MCF 10A (cell line): ENCODE results near the gene GPR12. TPM values are rescaled to one million over a fixed set of nuclear protein-coding genes. Genes with fewer than 3 reads are reported as not detected.

ENCODE experiments used
- BruUV-seq: library from RNA; stranded (reverse); fragments of 400-500 nt; replicated peaks from 2 replicates; lab custom pipeline; 2021; lab: Mats Ljungman, UMichigan
- CTCF ChIA-PET: fragments of 300-600 bp; sonication (Branson Sonifier 250); formaldehyde crosslinking; extraction: SDS; loops from one replicate; lab custom pipeline; 2021; ENCODE audit warnings: antibody characterized with exemption, inconsistent platforms; lab: Yijun Ruan, JAX
- POLR2A ChIA-PET: fragments of 300-600, 350-650 bp; sonication (Branson Sonifier 250); formaldehyde crosslinking; extraction: SDS; loops from one replicate; lab custom pipeline; 2020; ENCODE audit warnings: antibody characterized with exemption, inconsistent platforms; lab: Yijun Ruan, JAX
- DNase-seq: peaks from one replicate; pipeline ENCODE4 v3.0.0-alpha.2; 2018; ENCODE audit not compliant: unreplicated experiment
- H3K27ac Mint-ChIP-seq: one replicate; pipeline ENCODE4 v1.8.0; 2022; ENCODE audit warnings: mild to moderate bottlenecking, low read depth, mixed read lengths; ENCODE audit not compliant: unreplicated experiment
- H3K27me3 Mint-ChIP-seq: one replicate; pipeline ENCODE4 v1.8.0; 2022; ENCODE audit warnings: mixed read lengths; ENCODE audit not compliant: insufficient read depth, unreplicated experiment
- H3K36me3 Mint-ChIP-seq: one replicate; pipeline ENCODE4 v1.8.0; 2022; ENCODE audit warnings: mild to moderate bottlenecking, moderate library complexity, mixed read lengths; ENCODE audit not compliant: insufficient read depth, unreplicated experiment
- H3K4me1 Mint-ChIP-seq: one replicate; pipeline ENCODE4 v1.8.0; 2022; ENCODE audit warnings: mixed read lengths; ENCODE audit not compliant: insufficient read depth, unreplicated experiment
- H3K4me3 Mint-ChIP-seq: one replicate; pipeline ENCODE4 v1.8.0; 2022; ENCODE audit warnings: mild to moderate bottlenecking, moderate library complexity, mixed read lengths; ENCODE audit not compliant: unreplicated experiment
- H3K9me3 Mint-ChIP-seq: one replicate; pipeline ENCODE4 v1.8.0; 2022; ENCODE audit warnings: mixed read lengths; ENCODE audit not compliant: unreplicated experiment
- intact Hi-C: fragments of 100-400 bp; cut with micrococcal nuclease; formaldehyde crosslinking; loops from 2 replicates; pipeline ENCODE4 v1.14.1; 2022
- total RNA-seq: library from RNA; stranded (reverse); gene quantifications from 2 replicates; pipeline ENCODE4 v1.2.3, GENCODE V29; 2022
- TF ChIP-seq, protein P1 (sequence below): fragments of 200-600 bp; IDR thresholded peaks from one replicate; pipeline ENCODE4 v1.8.0; 2022; ENCODE audit warnings: antibody characterized with exemption, mild to moderate bottlenecking; ENCODE audit not compliant: unreplicated experiment

GPR12 gene
- total RNA-seq, 1 experiment from 2014 or later = not detected

DNA sequence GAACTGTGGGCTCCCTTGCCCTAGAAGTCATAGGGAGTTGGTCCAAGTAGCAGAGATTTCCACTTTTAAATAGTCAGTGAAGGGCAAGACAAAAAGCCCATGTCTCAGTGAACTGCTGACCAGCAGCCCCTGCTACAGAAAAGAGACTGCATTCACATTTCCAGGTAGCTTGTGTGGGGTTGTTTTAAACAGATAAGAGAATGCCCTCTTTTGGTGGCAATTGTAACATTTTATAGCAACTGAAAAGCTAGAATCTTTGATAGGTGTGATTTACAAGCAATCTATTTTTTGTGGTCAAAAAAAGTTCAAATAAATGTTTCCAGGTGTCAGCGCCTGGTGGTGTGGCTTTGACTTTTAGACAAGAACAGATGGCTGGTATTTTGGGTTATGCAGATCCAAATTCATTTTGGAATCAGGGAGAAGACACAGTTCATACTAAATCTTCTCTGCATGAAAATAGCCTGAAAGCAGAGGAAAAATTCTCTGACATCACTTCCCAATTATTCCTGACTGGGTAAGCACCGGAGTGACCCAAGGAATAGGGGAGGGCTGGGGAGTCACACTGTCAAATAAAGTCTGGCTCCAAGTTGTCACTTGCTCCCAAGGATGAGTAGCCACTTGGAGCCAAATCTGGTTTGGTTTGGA, 26.2 kb upstream of the GPR12 start:
- H3K36me3 Mint-ChIP-seq = no peaks in the 10 kb centered on the region
- ChIA-PET POLR2A (no interaction called here), CTCF (interaction anchor here (0.5 kb wide), 1 partner anchor 60 kb away, joined by 3 read pairs; no protein-coding TSS in a partner anchor)
- no peak overlapping the region for H3K4me3 Mint-ChIP-seq
- BruUV-seq = no TSS peak
- no peak overlapping the region for H3K27ac Mint-ChIP-seq
- no peak for DNase-seq
- H3K4me1 Mint-ChIP-seq = no peaks in the 10 kb centered on the region
- TF ChIP-seq, protein P1, sequence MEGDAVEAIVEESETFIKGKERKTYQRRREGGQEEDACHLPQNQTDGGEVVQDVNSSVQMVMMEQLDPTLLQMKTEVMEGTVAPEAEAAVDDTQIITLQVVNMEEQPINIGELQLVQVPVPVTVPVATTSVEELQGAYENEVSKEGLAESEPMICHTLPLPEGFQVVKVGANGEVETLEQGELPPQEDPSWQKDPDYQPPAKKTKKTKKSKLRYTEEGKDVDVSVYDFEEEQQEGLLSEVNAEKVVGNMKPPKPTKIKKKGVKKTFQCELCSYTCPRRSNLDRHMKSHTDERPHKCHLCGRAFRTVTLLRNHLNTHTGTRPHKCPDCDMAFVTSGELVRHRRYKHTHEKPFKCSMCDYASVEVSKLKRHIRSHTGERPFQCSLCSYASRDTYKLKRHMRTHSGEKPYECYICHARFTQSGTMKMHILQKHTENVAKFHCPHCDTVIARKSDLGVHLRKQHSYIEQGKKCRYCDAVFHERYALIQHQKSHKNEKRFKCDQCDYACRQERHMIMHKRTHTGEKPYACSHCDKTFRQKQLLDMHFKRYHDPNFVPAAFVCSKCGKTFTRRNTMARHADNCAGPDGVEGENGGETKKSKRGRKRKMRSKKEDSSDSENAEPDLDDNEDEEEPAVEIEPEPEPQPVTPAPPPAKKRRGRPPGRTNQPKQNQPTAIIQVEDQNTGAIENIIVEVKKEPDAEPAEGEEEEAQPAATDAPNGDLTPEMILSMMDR = no peak
- peaks cover 36% of the 10 kb centered on the region for H3K27me3 Mint-ChIP-seq
- intact Hi-C loops = no loop called here
- H3K9me3 Mint-ChIP-seq = no peaks in the 10 kb centered on the region

DNA sequence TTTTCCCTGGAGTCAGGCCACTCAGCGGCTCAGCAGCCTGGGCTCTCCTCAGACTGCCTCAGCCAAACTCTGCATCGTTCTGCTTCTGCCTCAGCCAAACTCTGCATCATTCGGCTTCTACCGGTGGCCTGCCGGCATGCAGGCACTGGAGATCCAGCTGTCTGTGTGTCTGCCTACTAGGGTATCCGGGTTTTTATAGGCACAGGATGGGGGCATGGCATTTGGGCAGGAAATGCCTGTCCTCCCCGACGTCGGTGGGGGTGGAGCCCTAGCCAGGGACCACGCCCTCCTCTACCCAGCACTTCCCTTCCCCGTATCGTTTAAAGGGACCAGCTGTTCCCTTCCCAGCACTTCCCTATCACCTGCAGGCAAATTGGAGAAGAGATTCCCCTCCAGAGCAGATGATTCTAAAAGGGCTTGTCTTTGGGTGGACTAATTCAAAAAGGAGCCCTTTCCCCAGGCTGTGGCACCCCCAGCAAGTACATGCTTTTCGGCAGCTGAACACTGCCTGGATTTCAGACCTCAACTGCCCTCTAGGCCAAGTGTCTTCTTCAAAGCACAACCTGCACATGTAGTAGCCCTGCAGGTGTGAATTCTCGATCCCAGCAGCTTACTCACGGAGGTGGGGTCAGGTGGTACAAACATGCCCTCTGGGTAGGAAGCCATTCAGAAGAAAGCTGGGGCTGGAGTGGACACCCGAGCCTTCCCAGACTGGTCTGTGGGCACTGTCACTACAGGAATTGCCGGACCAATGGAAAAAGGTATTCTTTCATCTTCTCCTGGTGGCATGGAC, 25.4 kb upstream of the GPR12 start:
- Mint-ChIP-seq H3K27me3 (peaks cover 42% of the 10 kb centered on the region), H3K9me3 (no peaks in the 10 kb centered on the region), H3K36me3 (no peaks in the 10 kb centered on the region), H3K27ac (no peak overlapping the region), H3K4me1 (no peaks in the 10 kb centered on the region), H3K4me3 (no peak overlapping the region)
- no TSS peak for BruUV-seq
- POLR2A ChIA-PET = no interaction called here
- no peak for DNase-seq
- TF ChIP-seq, protein P1 = no peak
- intact Hi-C loops = no loop called here
- CTCF ChIA-PET = interaction anchor here (0.5 kb wide), 1 partner anchor 61 kb away, joined by 3 read pairs; no protein-coding TSS in a partner anchor

DNA sequence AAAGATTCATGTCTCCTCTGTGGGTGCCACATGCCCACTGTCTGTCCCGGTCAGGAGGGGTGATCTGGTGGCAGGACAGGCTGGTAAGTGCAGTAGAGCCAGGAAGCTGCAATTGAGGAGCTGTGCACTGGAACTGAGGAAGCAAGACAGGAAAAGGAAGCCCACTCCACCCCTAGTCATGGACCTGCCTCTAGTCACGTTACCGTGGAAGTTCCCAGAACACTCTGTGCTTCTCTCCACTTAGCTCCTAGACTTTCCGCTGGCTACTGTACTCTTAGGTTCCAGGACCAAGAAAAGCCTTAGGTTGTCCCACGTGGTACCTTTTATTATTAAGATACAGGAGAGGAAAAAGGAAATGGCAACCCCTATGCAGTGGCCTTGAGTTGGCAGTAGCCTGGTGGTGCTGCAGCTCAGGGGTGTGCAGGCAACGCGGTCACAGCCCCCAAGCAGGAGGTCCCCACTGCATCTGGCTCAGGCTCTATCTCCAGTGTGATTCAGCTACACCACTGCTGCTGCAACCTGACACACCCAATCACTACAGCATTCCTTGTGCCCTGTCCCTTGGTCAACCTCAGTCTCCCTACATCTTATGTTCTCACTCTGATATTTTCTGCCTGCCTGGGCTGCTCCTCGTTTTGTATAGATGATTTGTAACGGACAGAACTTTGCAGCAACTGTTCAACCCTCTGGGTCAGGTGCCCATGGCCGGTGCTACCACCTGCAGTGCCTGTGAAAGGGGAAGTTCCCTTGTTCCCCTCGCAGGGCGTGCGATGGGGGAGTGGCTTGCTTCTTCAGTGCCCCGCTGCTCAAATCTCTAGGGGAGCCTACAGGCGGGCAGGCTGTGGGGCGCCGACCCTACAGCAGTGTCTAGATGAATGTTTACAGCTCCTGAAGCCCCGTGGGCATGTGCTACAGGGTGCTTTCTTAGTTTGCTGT, 24.4 kb upstream of the GPR12 start:
- BruUV-seq = no TSS peak
- Mint-ChIP-seq H3K27ac (no peak overlapping the region), H3K4me1 (no peaks in the 10 kb centered on the region), H3K4me3 (no peak overlapping the region), H3K27me3 (peaks cover 52% of the 10 kb centered on the region), H3K9me3 (no peaks in the 10 kb centered on the region), H3K36me3 (no peaks in the 10 kb centered on the region)
- no peak for DNase-seq
- POLR2A ChIA-PET = interaction anchor here (0.9 kb wide), 1 partner anchor 563 kb away, joined by 3 read pairs; the partner anchor contains the start of gene RNF6
- CTCF ChIA-PET = no interaction called here
- intact Hi-C loops = no loop called here
- TF ChIP-seq, protein P1 = no peak
